Stimulated activated CD8-positive, alpha-beta memory T cell treated with anti-CD3 and anti-CD28 coated beads, Interleukin-15, amount 100 ng/mL, for 24 hours (primary cell): ENCODE measurements around the gene RNF217.
"Not testable (repeated sequence)": the region's sequence is repeated elsewhere in the genome, so short reads cannot be mapped to it uniquely, and the experiment has no call there.

Source experiments
- DNase-seq: peaks from one replicate; pipeline ENCODE4 v3.0.0-alpha.2; 2020; ENCODE audit warnings: low read depth

The RNF217 gene

GRCh38 chr6:125057392-125058246 lies 95.4 kb downstream of the RNF217 start:
- DNase-seq = no peak

- DNase-seq = no peak
Measured at GRCh38 chr6:125058546-125058945, 96.3 kb downstream of the RNF217 start.

- no peak for DNase-seq
Measured at GRCh38 chr6:125063307-125063706, 101.1 kb downstream of the RNF217 start.

- no peak for DNase-seq
Measured at GRCh38 chr6:125066140-125066539, 103.9 kb downstream of the RNF217 start.

- DNase-seq = no peak
Measured at GRCh38 chr6:125066964-125067363, 104.7 kb downstream of the RNF217 start.

GRCh38 chr6:125067552-125067951 lies 105.3 kb downstream of the RNF217 start:
- DNase-seq = no peak

- no peak for DNase-seq
Measured at GRCh38 chr6:125073071-125073470, 110.8 kb downstream of the RNF217 start.

- no peak for DNase-seq
Measured at GRCh38 chr6:125074120-125074519, 111.9 kb downstream of the RNF217 start.

- DNase-seq = not testable (repeated sequence)
Measured at GRCh38 chr6:125075073-125075472, 112.8 kb downstream of the RNF217 start.

GRCh38 chr6:125075741-125076481 lies 113.7 kb downstream of the RNF217 start:
- DNase-seq = no peak

- no peak for DNase-seq
Measured at GRCh38 chr6:125076482-125076742, 114.2 kb downstream of the RNF217 start.

GRCh38 chr6:125077453-125077852 lies 115.2 kb downstream of the RNF217 start:
- DNase-seq = no peak

- no peak for DNase-seq
Measured at GRCh38 chr6:125078602-125079321, 116.5 kb downstream of the RNF217 start.

GRCh38 chr6:125082908-125083683 lies 120.9 kb downstream of the RNF217 start:
- DNase-seq = no peak

GRCh38 chr6:125083684-125083990 lies 121.4 kb downstream of the RNF217 start:
- DNase-seq = no peak

- DNase-seq = no peak
Measured at GRCh38 chr6:125086716-125087115, 124.5 kb downstream of the RNF217 start.

- no peak for DNase-seq
Measured at GRCh38 chr6:125088963-125089362, 126.7 kb downstream of the RNF217 start.

- no peak for DNase-seq
Measured at GRCh38 chr6:125094563-125094962, 132.3 kb downstream of the RNF217 start.

GRCh38 chr6:125095580-125096301 lies 133.5 kb downstream of the RNF217 start:
- DNase-seq = no peak

GRCh38 chr6:125097186-125097585 lies 134.9 kb downstream of the RNF217 start:
- DNase-seq = no peak

- no peak for DNase-seq
Measured at GRCh38 chr6:125098253-125098652, 136.0 kb downstream of the RNF217 start.
